ENCODE measurements around the gene ZNF774.
"Not testable (repeated sequence)": the region's sequence is repeated elsewhere in the genome, so short reads cannot be mapped to it uniquely, and the experiment has no call there.

The ZNF774 gene

DNA sequence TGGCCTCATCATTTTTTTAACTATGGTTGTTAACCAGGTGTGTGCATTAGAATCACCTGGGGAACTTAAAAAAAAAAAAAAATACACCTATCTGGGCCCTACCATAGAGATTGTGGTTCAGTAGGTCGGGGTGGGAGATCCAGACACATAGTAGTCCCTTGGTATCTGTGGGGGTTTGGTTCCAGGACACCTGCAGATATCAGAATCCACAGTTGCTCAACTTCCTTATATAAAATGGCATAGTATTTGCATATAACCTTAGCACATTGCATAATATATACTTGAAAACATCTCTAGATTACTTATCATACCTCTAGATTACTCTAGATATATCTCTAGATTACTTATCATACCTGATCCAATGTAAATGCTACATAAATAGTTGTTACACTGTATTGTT, 41.0 kb downstream of the ZNF774 start:
- no peak for DNase-seq (ENCODE audit: low read depth)

DNA sequence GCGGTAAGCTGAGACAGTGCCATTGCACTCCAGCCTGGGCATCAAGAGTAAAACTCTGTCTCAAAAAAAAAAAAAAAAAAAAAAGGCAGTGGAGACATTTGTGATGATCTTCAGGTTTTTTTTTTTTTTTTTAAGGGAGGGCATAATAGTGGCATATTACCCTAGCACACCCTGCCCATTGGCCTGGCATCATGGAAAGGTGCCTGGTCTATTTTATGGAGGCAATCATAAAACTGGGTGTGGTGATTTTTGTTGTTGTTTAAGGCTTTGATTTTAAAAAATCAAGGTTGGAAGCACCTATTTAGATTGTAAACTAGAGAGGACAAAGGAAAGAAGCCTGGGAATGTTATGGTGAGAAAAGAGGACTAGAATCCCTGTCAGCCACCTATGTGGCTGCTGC, 42.0 kb downstream of the ZNF774 start:
- no peak for DNase-seq (ENCODE audit: low read depth)

DNA sequence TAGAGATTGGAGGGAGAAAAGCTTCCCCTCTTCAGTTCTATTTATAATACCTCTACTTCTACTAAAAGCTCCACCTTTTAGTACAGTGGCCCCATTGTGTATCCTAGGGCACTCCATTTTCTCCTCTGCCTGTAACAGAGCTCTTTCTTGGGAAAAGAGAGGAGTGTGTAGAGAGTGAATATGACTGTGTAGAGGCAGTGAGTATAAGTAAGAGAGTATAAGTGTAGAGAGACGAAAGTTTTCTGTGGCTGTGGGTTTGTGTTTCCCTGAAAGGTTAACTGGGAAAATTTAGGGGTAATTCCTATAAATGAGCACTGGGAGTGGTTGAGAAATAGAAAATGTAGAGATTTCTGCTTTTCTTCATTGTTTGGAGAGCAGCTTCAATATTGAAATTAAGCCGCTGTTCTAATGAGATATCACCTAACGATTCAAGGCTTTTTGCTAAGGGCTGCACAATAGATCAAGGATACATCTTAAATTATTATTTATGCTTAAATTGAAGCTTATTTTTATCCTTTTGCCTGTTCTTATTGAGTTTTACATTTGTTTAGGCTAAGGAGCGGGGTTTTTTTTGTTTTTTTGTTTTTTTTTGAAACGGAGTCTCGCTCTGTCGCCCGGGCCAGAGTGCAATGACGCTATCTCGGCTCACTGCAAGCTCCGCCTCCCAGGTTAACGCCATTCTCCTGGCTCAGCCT, 42.8 kb downstream of the ZNF774 start:
- DNase-seq (ENCODE audit: low read depth), result no peak

DNA sequence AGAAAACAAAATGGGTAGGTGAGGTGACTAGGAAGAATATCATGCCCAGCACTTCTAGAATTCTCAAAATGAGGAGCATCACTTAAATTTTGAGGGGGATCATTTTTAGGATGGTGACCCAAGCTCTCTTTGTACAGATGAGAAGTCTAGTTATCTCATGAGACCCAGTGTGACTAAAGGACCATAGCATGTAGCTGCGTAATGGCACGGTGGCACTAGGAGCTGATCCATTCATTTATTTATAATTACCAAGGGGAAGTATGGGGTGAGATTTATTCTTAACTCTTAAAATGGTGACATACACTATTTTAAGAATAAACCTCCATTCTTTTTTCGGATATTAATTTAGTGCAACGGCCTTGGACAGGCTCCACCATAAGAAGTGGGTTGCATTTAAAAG, 44.2 kb downstream of the ZNF774 start:
- DNase-seq (ENCODE audit: low read depth), result no peak

DNA sequence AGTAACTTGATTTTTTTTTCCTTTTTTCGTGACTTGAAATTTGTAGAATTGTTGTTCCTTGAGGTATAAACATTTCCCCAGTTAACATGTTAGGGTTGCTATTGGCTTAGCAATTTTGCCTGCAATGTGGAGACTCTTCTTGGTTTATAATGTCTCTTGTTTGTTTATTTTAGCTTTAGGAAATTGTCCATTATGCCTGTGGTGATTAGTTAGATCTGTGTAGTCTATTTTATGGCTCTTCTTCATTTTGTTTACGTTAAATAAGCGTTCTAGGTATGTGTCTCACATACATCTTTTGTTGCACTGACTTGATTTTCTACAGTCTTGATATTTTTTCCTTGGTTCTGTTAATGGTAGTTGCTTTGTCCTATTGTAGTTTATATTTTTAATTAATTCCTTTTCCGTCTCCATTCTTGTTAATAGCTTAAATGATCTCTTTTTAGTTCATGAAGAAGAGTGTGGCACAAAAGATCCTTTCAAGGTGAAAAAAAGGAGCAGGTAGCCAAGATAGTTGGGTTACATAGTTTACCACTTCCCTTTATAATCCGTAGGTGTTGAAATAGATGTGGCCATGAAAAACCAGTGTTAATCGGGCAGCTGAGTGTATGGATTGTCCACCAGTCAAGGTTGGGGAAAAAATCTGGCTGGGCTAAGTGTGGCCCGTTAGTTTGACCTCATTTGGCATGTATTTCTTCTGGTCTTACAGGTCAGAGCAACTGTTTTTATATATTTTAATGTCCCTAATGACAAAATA, 48.1 kb downstream of the ZNF774 start:
- DNase-seq (ENCODE audit: low read depth), result no peak

DNA sequence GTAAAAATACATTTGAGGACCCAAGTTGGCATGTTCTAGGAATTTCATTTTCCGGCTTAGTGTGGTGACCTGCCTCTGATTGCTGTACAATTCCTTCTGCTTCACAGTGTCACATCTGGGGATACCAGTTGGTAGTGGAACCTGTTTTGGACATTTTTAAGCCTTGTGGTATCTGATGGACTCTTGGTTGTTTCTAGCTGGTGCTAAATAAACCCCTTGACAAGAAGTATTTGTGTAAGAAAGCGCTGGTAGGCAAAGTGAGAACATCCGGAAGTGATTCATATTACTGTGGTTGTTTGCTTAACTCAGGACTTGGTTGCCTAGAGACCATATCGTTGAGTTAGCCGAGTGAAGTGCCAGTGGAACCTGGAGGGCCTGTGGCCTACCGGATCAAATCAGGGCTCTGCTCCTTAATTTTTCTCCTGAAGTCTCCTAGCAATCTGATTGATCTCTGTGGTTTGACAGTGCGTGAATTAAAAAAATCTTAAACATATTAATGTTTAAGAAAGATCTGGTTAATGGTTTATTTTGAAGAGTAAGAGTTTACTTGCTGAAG, 48.8 kb downstream of the ZNF774 start:
- peak; percentile 87 for DNase-seq (ENCODE audit: low read depth)

DNA sequence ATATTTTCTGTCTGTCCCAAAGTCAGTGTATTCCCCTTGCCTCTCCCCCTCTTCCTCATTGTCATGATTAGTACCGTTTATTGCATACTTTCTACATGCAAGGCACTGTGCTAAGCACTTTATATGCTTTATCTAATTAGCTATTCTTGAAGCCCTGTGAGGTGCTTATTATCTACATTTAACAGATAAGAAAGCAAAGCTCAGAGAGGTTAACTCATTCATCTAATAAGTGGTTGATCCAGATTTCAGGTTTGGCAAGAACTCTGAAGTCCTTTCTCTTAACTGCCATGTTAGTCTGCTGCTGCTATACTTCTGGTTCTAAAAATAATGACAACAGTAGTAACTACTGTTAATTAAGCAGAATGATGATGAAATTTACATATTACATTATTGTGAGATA, 49.4 kb downstream of the ZNF774 start:
- DNase-seq (ENCODE audit: low read depth), result no peak

DNA sequence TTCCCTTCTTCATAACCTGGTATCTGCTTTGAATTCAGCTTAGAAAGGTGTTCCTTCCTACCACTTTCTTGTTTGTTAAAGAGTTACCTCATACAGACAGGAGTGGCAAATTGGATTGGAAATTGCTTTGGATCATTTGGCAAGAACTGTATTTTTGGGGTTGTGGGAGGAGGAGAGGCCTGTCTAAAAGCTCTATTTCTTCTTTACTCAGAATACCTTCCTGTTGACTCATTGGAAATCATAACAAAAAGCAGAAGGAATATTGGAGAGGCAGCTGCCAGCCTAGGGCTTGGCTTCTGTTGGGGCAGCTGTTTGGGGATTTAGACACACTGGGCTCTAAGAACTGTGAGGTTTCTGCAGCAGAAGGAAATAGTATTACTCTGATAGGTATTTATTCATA, 50.1 kb downstream of the ZNF774 start:
- peak; percentile 89 for DNase-seq (ENCODE audit: low read depth)

DNA sequence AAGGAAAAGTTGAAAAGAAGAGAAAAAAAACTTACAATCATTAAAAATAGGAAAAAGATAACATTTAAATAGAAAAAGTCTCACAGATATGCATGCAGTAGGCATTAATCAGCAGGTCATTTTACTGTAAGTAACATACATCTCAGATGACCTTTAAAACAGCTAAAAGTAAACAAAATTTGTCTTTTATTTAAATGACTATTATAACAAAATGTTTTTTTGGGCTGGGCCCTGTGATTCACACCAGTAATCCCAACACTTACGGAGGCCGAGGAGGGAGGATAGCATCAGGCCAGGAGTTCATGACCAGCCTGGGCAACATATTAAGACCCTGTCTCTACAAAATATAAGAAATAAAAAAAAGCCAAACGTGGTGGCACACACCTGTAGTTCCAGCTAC, 50.7 kb downstream of the ZNF774 start:
- DNase-seq (ENCODE audit: low read depth), result no peak

DNA sequence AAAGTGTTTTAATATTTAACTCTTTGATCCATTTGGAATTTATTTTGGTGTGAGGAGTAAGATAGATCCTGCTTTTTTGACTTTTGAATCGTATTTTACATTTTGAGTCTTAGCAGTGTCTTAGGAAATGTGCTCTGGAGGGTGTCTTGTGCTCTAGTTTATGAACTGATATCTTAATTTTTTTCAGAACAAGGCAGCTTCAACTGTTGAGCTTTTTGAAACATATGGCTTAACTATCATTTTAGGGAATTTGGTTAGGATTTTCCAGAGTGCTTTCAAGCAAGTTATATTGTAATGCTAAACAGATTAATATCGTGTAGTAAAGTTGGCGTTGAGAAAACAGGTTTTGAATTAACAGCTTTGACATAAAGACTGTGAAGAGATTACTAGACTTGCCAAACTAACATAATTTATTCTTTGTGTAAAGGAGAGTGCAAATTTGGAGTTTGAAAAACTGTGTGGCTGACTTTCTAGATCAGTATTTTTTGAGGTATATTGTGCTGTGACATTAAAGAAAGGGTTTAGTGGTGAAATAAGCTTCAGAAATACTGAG, 53.0 kb downstream of the ZNF774 start:
- DNase-seq (ENCODE audit: low read depth), result no peak

DNA sequence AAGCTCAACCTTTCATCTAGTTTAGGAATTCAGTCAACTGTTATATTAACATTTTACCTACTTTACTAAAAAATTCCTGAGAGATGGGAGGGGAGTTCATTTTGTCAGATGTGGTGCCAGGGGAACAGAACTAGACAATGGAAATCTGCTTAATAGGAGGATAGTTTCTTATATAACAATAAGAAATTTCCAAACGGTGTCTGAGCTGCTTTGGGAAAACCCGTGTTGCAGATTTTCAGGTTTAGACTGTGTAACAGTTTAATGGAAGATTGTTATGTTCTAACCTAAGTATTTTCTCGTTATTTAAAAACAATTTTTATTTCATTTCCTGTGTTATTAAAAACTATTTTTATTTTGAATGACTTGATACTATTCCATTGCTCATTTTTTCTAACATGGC, 55.3 kb downstream of the ZNF774 start:
- DNase-seq (ENCODE audit: low read depth), result no peak

DNA sequence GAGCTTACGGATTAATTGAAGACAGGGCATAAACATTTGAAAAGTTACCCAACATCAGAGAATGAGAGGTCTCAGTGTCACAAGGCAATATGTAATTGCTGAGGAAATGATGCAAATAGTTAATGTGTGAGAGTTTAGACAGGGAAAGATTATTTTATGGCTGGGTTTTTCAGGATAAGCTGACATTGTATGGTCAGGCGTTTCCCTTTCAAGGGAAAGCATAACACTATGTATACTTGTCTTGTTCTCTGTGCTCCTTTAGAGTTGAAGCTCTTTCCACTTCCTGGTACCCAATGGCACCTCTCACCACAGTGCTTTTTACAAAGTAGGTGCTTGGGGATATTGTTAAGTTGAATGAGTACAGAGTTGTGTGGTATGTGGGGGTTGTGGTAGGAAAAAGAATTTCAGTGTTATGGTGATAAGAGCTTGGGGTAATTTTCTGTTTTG, 55.8 kb downstream of the ZNF774 start:
- no peak for DNase-seq (ENCODE audit: low read depth)

DNA sequence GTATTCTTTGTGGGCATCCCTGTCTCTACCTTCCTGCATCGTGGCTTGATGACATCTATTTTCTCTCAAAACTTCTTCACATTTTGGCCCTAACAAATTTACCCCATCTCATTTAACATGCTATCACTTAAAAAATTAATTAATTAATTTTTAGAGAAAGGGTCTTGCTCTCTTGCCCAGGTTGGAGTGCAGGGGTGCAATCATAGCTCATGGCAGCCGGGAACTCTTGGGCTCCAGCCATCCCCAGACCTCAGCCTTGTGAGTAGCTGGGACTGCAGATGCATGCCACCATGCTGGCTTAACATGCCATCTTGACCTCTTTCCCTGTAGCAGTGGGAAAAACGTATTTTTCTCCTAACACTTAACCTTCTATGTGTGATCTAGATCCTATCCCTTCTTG, 56.6 kb downstream of the ZNF774 start:
- no peak for DNase-seq (ENCODE audit: low read depth)

DNA sequence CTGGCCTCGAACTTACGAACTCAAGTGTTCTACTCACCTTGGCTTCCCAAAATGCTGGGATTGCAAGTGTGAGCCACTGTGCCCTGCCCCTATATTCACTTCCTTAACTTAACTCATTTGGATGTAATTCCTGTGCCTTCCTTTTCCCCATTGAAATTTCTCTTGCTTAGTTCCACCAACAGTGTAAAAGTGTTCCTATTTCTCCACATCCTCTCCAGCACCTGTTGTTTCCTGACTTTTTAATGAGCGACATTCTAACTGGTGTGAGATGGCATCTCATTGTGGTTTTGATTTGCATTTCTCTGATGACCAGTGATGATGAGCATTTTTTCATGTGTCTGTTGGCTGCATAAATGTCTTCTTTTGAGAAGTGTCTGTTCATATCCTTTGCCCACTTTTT, 57.5 kb downstream of the ZNF774 start:
- not testable (repeated sequence) for DNase-seq (ENCODE audit: low read depth)

DNA sequence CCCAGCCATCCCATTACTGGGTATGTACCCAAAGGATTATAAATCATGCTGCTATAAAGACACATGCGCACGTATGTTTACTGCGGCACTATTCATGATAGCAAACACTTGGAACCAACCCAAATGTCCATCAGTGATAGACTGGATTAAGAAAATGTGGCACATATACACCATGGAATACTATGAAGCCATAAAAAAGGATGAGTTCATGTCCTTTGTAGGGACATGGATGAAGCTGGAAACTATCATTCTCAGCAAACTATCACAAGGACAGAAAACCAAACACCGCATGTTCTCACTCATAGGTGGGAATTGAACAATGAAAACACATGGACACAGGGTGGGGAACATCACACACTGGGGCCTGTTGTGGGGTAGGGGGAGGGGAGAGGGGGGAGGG, 58.2 kb downstream of the ZNF774 start:
- DNase-seq (ENCODE audit: low read depth), result not testable (repeated sequence)

DNA sequence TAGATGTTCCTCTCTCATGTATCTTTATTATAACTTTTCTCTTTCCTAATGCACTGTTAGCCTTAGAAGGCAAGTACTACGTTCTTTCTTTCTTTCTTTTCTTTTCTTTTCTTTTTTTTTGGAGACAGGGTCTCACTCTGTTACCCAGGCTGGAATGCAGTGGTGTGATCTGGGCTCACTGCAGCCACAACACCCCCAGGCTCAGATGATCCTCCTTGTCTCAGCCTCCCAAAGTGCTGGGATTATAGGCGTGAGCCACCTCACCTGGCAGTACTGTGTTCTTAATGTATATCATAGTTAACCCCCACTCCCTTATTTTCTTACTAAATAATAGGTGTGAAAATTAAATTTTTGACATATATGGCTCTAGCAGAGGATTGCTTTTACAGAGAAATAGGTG, 59.1 kb downstream of the ZNF774 start:
- DNase-seq (ENCODE audit: low read depth), result no peak
